Hypothalamus (tissue), 51 donors: ENCODE measurements around the gene ZNF574.
"Not testable (repeated sequence)": the region's sequence is repeated elsewhere in the genome, so short reads cannot be mapped to it uniquely, and the experiment has no call there.

Experiments
- DNase-seq, 51 donors: peaks; one replicate each; lab custom pipeline; 2025; lab: John Stamatoyannopoulos, UW

Gene ZNF574

DNA sequence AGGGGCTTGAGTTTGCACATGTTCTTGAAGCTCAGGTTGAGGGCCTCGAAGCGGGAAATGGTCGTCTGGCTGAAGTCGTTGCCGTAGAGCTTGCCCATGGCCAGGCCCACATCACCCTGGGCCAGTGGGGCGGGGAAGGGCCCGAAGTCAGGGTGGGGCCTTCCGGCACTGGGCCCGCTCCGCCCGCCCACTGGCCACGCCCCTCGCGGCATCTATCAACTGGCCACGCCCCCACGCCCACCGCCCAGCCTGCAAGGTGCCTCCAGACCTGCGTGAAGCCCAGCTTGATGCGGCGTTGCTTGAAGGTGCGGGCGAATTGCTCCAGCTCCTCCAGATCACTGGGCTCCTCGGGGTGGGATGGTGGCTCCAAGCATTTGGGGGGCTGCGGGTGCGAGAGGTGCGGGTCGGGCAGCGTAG is 19.9 kb downstream of the ZNF574 start:
- DNase-seq = no peak

- no peak for DNase-seq
Measured at GRCh38 chr19:42096255-42096837, 20.4 kb downstream of the ZNF574 start.

- no peak for DNase-seq
Measured at GRCh38 chr19:42097461-42097860, 21.5 kb downstream of the ZNF574 start.

DNA sequence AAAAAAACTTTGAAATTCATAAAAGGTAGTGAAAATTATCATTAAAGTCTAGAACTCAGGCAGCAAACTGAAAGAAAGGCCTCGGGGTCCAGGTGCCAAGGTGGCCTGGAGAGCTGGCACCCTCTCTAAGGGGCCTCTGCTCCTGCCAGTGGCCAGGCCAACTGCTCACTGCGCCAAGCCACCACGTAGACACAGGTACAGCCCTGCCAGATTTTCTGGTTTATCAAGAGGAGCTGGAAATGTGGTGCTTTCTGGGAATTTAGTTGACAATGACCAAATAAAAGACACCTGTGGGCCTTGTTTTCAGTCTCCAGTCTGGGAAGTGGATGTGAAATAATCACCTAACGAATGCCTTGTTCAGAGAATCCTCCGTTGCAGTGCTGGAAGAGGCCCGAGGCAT is 22.8 kb downstream of the ZNF574 start:
- no peak for DNase-seq

DNA sequence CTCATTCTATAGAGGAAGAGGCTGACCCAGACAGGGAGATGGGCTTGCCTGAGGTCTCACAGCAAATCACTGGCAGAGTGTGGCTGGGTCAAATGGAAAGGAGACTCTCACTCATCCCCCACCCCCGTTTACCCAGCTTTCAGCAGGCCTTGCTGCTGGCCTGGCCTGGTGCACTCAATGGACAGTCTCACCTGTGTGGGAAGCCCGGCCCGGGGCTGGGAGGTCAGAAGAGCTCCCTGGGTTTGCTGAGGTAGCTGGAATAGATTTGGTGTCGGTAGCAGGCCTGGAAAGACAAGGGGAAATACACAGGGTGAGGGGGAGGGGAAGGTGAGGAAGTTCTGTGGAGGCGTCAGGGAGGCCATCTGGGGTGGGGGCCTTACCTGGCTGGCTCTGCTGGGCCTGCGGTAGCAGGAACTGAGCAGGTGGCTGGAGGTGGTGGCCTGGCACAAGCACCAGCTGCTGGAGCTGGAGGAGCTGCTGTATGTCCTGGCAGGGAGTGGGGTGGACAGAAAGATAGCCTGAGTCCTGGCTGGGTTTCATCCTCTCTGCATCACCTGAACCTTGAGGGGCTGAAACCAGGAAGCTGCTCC is 23.5 kb downstream of the ZNF574 start:
- no peak for DNase-seq

DNA sequence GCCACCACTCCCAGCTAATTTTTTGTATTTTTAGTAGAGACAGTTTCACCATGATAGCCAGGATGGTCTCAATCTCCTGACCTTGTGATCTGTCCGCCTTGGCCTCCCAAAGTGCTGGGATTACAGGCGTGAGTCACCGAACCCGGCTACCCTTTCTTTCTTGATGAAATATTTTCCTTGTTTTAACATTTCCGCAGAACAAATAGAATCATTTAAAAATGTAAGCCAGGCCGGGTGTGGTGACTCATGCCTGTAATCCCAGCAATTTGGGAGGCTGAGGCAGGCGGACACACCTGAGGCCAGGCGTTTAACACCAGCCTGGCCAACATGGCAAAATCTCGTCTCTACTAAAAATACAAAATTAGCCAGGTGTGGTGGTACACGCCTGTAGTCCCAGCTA is 24.3 kb downstream of the ZNF574 start:
- DNase-seq = not testable (repeated sequence)

- no peak for DNase-seq
Measured at GRCh38 chr19:42102877-42103276, 26.9 kb downstream of the ZNF574 start.

DNA sequence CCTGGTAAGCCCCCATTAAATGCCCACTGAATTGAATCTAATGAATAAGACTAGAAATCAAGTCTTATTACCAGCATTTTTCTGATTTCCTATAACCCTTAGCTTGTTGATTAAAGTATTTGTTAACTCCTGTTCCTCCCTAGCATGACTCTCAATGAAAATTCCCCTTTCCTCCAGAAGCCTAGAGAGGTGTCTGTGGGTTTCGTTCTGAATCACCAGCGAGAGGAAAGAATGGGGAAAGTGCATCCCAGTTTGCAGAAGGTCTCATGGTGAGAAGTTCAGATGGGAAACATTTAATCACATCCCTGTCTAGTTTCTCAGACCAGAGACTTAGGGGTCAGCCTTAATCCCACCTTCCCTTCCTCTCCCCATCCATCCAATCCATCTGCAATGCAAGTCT is 29.4 kb downstream of the ZNF574 start:
- no peak for DNase-seq

GRCh38 chr19:42108527-42109389 is 32.8 kb downstream of the ZNF574 start:
- DNase-seq = peak in 38 of 51 donors; percentile 6 to 70 (median 34)

GRCh38 chr19:42109896-42110295 is 33.9 kb downstream of the ZNF574 start:
- no peak for DNase-seq

- DNase-seq = no peak
Measured at GRCh38 chr19:42110658-42111057, 34.7 kb downstream of the ZNF574 start.

- DNase-seq = no peak
Measured at GRCh38 chr19:42111384-42111783, 35.4 kb downstream of the ZNF574 start.

GRCh38 chr19:42111811-42112210 is 35.8 kb downstream of the ZNF574 start:
- DNase-seq = no peak

- DNase-seq = no peak
Measured at GRCh38 chr19:42113641-42114348, 37.8 kb downstream of the ZNF574 start.

GRCh38 chr19:42114412-42114811 is 38.4 kb downstream of the ZNF574 start:
- DNase-seq = no peak

DNA sequence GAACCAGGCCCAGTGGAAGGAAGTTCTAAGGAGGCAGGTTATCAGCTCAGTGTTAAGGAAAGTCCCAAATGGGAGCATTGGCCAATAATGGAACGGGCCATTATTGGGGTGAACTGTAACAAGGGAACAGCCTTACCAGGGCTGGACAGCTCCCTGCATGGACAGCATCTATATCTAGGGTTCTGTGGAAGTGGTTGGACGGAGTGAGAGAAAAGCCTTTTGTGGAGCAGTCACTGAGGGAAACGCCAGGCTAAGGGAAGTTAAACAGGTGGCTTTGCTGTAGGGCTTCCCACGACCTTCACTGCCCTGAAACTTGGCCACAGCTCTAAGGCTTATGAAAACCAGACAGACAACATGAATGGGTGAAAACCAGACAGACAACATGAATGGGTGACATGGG is 39.3 kb downstream of the ZNF574 start:
- no peak for DNase-seq

DNA sequence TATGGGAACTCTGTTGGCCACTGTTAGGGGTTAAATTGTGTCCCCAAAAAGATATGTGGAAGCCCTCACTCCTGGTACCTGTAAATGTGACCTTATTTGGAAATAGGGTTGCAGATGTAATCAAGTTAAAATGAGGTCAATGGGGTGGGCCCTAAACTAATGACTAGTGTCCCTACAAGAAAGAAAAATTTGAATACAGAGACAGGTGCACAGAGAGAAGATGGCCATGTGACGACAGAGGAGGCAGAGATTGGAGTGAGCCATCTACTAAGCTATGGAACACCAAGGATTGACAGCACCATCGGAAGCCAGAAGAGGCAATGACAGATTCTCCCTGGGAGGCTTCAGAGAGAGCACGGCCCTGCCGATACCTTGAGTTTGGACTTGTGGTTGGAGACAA is 39.7 kb downstream of the ZNF574 start:
- DNase-seq = no peak

DNA sequence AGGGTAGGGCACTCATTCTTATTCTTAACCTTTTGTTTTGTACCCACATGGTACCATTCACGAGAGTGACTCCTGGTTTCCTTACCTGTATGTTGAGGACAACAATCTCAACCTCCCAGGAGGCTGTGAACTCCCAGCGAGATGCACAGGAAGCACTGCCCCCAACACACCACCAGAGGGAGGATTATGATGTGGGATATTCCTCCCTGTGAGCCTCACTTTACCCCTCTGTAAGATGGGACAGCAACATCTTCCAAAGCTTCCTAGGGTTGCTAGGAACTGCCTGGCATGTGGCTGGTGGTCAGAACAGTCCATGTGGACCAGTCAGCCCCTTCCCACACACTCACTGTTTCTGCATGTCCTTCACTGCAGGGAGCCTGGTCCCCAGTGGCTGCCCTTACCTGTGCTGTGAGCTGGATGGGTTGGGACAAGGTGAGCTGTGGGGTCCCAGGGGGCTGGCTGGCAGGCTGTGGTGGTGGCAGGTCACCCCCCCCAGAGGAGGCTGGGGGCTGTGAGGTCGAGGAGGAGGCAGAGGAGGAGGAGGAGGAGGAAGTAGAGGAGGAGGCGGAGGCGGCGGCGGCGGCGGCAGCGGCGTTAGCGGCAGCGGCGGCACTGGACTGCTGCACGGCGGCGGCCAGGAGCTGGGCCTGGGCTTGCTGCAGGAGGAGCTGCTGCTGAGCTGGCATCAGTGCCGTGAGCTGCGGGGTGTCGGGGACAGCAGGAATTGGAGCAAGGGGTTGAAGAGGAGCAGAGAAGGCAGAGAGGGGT is 40.5 kb downstream of the ZNF574 start:
- DNase-seq = no peak

DNA sequence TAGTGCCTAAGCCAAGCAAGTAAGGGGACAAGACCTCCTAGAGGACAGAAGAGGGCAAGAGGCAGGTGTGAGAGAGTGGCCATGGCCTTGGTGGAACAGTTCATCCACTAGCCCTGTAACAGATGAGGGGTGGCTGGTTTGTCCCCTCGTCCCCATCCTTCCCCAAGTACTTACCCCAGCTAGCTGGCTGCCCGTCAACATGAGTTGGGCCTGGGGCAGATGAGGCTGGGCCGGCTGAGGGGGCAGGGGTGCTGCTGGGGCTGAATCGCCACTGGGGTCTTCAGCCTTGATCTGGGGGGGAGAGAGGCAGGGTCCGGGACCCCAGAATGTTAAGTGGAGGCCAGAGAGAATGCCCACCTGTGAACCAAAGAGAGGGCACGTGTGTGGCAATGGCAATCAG is 41.1 kb downstream of the ZNF574 start:
- DNase-seq = no peak

DNA sequence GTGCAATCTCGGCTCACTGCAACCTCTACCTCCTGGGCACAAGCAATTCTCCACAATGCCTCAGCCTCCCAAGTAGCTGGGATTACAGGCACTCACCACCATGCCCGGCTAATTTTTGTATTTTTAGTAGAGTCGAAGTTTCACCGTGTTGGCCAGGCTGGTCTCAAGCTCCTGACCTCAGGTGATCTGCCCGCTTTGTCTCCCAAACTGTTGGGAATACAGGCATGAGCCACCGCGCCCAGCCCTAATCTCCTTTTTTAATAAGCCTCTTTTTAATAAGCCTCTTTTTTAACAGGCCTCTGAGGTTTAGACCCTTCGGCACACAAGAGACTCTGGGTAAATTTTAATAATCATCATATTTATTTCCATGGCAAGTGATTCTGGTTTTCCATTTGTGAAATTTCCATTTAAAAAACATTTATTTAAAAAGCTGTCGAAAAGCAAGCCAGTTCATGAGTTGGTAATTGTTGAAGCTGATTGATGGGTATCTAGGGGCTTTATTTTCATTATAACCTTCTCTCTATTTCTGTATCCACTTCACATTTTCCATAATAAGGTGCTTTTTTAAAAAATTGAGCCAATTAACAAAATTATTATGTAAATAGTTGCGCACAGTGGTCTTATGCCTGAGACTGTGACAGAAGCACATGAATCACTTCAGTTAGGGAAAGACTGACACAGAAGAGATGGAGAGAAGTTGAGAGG is 44.5 kb downstream of the ZNF574 start:
- DNase-seq = no peak
